Stimulated activated memory B cell treated with anti-CD40 and anti-IgM and Interleukin-4, amounts not matched to agents 10 μg/mL and 1 μg/mL and 100 μg/mL, for 72 hours (primary cell): ENCODE data around the gene GNMT.
A peak's percentile ranks its signal among the peaks of the same experiment; 100 is the strongest.
"Not testable (repeated sequence)": the region's sequence is repeated elsewhere in the genome, so short reads cannot be mapped to it uniquely, and the experiment has no call there.

Source experiments
- ATAC-seq: fragments of 150-1000 bp; cut with Tn5 transposase; 2 replicates; pipeline ENCODE4 v1.10.0; 2021
- H3K27ac Mint-ChIP-seq: one replicate; pipeline ENCODE4 v1.8.0; 2022; ENCODE audit warnings: mild to moderate bottlenecking, mixed read lengths
- H3K27me3 Mint-ChIP-seq: one replicate; pipeline ENCODE4 v1.8.0; 2022; ENCODE audit warnings: mixed read lengths
- H3K36me3 Mint-ChIP-seq: one replicate; pipeline ENCODE4 v1.8.0; 2022; ENCODE audit warnings: mixed read lengths
- H3K4me1 Mint-ChIP-seq: one replicate; pipeline ENCODE4 v1.8.0; 2022; ENCODE audit warnings: mixed read lengths
- H3K4me3 Mint-ChIP-seq: one replicate; pipeline ENCODE4 v1.8.0; 2022; ENCODE audit warnings: mild to moderate bottlenecking, moderate library complexity, mixed read lengths
- H3K9me3 Mint-ChIP-seq: one replicate; pipeline ENCODE4 v1.8.0; 2022; ENCODE audit warnings: mixed read lengths

Gene GNMT

DNA sequence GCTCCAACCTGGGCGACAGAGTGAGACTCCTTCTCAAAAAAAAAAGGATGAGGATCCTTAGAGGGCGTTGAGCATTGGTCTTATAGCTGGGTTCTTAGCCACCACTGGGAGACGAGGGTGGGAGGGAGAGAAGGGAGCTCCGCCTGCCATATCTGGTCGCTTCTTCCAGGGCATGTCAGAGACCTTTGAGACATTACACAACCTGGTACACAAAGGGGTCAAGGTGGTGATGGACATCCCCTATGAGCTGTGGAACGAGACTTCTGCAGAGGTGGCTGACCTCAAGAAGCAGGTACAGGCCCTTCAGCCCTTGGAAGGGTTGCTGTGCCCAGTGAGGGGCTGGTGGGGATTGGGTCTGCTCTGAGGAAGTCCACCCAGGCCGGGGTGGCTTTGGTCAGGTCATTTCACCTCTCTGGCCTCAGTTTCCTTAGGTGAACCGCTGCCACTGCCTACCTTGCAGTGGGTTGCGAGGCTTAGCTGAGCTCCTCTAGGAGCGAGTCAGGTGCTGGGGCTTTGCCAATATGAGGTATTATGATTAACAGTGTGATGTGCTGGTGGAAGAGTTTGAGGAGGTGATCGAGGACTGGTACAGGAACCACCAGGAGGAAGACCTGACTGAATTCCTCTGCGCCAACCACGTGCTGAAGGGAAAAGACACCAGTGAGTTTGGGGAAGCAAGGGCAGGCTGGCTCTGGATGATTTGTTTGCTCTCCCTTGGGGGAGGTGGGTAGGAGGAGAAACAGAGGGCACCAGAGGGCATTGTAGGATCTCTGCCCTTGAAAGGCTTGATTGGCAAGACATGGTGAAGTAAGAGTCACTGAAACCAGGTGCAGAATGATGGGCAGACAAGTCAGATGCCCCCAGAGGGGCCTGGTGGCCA, 22.8 kb upstream of the GNMT start:
- peak overlapping the region; percentile 57 for H3K27ac Mint-ChIP-seq
- H3K4me3 Mint-ChIP-seq, result no peak overlapping the region
- peaks cover 57% of the 10 kb centered on the region for H3K4me1 Mint-ChIP-seq
- no peaks in the 10 kb centered on the region for H3K27me3 Mint-ChIP-seq
- no peaks in the 10 kb centered on the region for H3K9me3 Mint-ChIP-seq
- no peak for ATAC-seq
- peaks cover 79% of the 10 kb centered on the region for H3K36me3 Mint-ChIP-seq

DNA sequence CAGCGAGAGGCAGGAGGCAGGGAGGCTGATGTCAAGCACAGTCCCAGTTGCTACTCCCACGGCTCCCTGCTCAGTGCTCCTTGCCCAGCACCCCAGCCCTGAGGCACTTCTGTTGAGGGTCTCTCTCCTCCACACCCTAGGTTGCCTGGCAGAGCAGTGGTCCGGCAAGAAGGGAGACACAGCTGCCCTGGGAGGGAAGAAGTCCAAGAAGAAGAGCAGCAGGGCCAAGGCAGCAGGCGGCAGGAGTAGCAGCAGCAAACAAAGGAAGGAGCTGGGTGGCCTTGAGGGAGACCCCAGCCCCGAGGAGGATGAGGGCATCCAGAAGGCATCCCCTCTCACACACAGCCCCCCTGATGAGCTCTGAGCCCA, 22.1 kb upstream of the GNMT start:
- H3K4me3 Mint-ChIP-seq, result no peak overlapping the region
- no peak for ATAC-seq
- no peaks in the 10 kb centered on the region for H3K9me3 Mint-ChIP-seq
- H3K27ac Mint-ChIP-seq, result peak overlapping the region; percentile 5
- H3K36me3 Mint-ChIP-seq, result peaks cover 76% of the 10 kb centered on the region
- H3K27me3 Mint-ChIP-seq, result no peaks in the 10 kb centered on the region
- peaks cover 51% of the 10 kb centered on the region for H3K4me1 Mint-ChIP-seq

DNA sequence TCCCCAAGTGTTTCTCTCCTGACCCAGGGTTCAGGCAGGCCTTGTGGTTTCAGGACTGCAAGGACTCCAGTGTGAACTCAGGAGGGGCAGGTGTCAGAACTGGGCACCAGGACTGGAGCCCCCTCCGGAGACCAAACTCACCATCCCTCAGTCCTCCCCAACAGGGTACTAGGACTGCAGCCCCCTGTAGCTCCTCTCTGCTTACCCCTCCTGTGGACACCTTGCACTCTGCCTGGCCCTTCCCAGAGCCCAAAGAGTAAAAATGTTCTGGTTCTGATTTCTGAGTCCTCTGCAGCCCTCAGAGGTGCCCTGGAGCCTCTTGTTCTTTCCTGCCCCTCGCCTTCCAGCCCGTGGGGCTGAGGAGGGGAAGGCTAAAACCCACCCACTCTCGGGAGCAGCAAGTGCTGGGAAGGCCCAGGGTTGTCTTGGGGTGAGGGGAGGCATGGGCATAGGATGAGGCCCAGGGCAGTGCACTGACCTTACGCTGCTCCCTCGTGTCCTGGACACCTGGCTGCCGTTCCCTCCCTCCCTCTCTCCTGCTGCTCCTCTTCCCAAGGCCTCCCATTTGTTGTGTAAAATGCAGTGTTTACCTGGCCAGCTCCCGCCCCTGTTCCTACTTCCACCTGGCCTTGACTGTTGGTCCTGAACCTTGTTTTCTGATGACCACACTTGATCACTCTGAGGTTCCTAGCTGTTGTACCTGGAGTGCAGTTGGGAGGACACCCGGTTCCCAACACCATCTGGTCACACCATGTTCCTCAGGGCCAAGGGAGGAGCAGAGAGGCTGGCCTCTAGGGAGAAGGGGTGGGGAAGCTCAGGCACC, 21.4 kb upstream of the GNMT start:
- Mint-ChIP-seq H3K27ac (peak overlapping the region; percentile 5), H3K4me3 (no peak overlapping the region), H3K4me1 (peaks cover 43% of the 10 kb centered on the region), H3K36me3 (peaks cover 68% of the 10 kb centered on the region), H3K9me3 (no peaks in the 10 kb centered on the region), H3K27me3 (no peaks in the 10 kb centered on the region)
- ATAC-seq, result no peak

DNA sequence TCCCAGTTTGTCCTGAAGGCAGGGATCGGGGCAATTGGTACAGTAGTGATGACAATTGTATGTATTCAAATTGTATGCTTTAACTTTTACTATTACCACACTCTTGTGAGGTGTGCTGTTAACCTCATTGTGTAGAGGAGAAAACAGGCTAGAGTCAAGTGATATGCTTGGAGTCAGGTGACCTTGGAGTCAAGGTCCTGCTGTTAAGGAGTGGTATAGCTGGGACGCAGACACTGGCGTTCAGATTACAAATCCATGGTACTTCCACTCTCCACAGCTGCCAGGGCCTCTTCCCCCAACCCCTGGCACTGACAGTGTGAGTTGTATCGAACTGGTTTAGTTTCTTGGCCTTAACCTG, 20.8 kb upstream of the GNMT start:
- H3K27ac Mint-ChIP-seq, result peak overlapping the region; percentile 5
- no peak overlapping the region for H3K4me3 Mint-ChIP-seq
- peaks cover 40% of the 10 kb centered on the region for H3K4me1 Mint-ChIP-seq
- ATAC-seq, result no peak
- H3K36me3 Mint-ChIP-seq, result peaks cover 68% of the 10 kb centered on the region
- H3K27me3 Mint-ChIP-seq, result no peaks in the 10 kb centered on the region
- H3K9me3 Mint-ChIP-seq, result no peaks in the 10 kb centered on the region

DNA sequence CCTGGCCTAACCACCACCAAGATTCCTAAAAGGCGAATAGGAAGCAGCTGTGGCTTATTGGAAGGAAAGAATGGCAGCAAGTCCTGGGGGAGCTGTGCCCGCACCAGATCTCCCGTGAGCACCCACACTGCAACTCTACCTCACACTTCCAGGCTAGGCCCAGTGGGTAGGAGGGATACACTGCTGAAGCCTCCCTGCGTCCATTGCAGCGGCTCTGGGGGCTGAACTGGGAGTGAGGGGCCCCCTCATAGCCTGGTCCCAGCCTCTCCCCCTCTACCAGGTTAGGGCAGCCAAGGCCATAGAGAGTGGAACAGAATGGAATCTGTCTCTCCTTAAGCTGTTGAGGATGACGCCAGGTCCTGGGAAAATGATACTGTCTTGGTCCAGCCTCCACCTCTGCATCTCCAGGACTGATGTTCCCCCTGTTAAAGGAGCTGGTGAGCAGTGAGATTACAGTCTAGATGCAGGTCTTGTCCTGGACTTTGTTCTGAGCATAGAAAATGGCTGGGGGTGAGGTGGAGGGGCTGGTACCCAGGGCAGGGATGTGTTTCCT, 20.0 kb upstream of the GNMT start:
- no peak overlapping the region for H3K4me3 Mint-ChIP-seq
- H3K9me3 Mint-ChIP-seq, result no peaks in the 10 kb centered on the region
- no peaks in the 10 kb centered on the region for H3K27me3 Mint-ChIP-seq
- peaks cover 32% of the 10 kb centered on the region for H3K4me1 Mint-ChIP-seq
- H3K36me3 Mint-ChIP-seq, result peaks cover 61% of the 10 kb centered on the region
- no peak for ATAC-seq
- peak overlapping the region; percentile 27 for H3K27ac Mint-ChIP-seq

DNA sequence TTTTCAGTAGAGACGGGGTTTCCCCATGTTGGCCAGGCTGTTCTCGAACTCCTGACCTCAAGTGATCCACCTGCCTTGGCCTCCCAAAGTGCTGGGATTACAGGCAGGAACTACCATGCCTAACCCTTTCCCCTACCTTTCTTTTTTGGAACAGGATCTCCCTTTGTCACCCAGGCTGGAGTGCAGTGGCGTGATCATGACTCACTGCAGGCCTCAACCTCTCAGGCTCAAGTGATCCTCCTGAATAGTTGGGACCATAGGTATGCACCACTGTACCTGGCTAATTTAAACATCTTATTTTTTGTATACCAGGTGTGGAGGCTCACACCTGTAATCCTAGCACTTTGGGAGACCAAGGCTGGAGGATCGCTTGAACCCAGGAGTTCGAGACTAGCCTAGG, 19.2 kb upstream of the GNMT start:
- H3K9me3 Mint-ChIP-seq, H3K27me3 Mint-ChIP-seq, ATAC-seq, H3K4me3 Mint-ChIP-seq: not testable (repeated sequence)
- peaks cover 24% of the 10 kb centered on the region for H3K4me1 Mint-ChIP-seq
- H3K27ac Mint-ChIP-seq, result peak overlapping the region; percentile 27
- peaks cover 61% of the 10 kb centered on the region for H3K36me3 Mint-ChIP-seq

DNA sequence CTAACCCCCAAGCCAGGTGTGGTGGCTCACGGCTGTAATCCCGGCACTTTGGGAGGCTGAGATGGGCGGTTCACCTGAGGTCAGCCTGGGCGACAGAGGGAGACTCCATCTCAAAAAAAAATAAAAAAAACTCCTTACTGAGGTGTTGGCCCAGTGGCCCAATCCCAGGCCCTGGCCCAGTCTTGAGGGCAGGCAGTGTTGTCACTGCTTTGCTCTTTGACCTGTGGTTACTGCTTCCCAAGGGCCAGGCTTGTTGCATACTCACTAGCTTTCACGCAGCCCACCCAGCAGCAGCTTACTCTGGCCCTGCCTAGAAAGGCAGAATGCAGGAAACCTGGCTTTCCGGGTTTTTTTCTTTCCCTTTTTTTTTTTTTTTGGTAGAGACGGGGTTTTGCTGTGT, 18.1 kb upstream of the GNMT start:
- H3K27ac Mint-ChIP-seq, result no peak overlapping the region
- peaks cover 53% of the 10 kb centered on the region for H3K36me3 Mint-ChIP-seq

DNA sequence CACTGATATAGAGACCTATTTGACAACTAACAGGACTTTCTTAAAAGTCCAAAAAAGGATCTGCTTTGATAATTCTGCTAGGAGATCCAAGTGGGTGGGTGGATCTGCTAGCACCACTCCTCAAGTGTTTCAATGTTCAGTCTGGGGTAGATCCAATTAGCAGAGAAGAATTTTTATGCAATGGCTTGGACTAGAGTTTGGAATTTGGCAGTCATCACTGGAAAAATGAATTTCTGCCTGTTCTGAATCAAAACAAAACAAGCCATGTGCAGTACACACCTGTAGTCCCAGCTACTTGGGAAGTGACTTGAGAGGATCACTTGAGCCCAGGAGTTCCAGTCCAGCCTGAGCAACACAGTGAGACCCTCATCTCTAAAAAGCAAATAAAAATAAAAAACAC, 12.6 kb upstream of the GNMT start:
- Mint-ChIP-seq H3K27me3 (no peaks in the 10 kb centered on the region), H3K27ac (no peak overlapping the region), H3K4me1 (no peaks in the 10 kb centered on the region), H3K36me3 (peaks cover 15% of the 10 kb centered on the region), H3K4me3 (no peak overlapping the region), H3K9me3 (no peaks in the 10 kb centered on the region)
- ATAC-seq, result no peak

More for the DNA sequence above, 18.1 kb upstream of the GNMT start:
- Mint-ChIP-seq H3K9me3 (no peaks in the 10 kb centered on the region), H3K27me3 (no peaks in the 10 kb centered on the region), H3K4me1 (peaks cover 15% of the 10 kb centered on the region), H3K4me3 (no peak overlapping the region)
- no peak for ATAC-seq

DNA sequence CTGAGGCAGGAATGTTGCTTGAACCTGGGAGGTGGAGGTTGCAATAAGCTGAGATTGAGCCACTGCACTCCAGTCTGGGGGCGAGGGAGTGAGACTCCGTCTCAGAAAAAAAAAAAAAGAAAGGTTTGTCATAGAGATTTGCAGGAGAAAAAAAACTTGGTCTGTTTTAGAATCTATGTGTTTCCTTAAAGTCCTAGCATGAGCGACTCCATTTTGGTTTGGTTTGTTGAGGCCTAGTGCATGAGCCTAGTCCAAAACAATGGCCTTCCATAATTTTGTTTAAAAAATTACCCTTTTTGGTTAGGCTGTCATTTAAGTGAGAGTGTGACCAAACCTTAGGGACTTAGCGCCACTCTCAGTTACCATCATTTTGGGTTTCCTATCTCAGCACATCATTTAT, 8.2 kb upstream of the GNMT start:
- no peaks in the 10 kb centered on the region for H3K4me1 Mint-ChIP-seq
- H3K4me3 Mint-ChIP-seq, result no peak overlapping the region
- H3K27ac Mint-ChIP-seq, result no peak overlapping the region
- no peaks in the 10 kb centered on the region for H3K27me3 Mint-ChIP-seq
- H3K36me3 Mint-ChIP-seq, result peaks cover 7% of the 10 kb centered on the region
- no peaks in the 10 kb centered on the region for H3K9me3 Mint-ChIP-seq
- ATAC-seq, result no peak

DNA sequence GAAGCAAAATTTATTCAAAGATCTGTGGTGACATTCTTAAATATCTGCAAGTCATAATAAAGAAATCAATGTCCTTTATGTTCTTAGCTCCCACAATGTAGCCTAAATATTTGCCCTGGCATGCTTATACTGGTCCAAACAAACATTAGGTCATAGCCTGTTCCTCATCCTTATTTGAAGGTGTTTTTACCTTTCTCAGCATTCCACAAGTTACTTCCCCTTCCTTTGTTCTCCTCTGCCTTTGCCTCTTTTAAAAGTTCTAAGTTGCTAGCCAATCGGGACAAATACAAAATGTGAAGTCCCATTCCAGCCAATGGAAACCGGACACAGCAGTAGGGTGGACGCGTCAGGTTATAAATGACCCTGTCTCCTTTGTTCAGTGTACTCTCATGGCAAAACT, 6.1 kb upstream of the GNMT start:
- not testable (repeated sequence) for H3K27me3 Mint-ChIP-seq, H3K4me1 Mint-ChIP-seq, ATAC-seq, H3K36me3 Mint-ChIP-seq, H3K27ac Mint-ChIP-seq, H3K4me3 Mint-ChIP-seq, H3K9me3 Mint-ChIP-seq

DNA sequence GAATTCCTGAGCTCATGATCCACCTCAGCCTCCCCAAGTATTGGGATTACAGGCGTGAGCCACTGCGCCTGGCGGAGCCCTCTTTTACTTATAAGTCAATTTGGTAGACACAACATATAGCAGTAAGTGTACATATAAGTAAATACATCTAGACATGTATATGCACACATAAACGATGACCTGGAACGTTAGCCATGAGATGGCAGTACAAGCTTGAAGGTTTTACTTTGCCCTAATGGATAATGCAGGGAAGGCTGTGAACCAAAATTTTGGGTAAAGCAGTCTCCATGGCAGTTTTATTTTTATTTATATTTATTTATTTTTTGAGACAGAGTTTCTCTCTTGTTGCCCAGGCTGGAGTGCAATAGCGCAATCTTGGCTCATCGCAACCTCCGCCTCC, 2.4 kb upstream of the GNMT start:
- ATAC-seq, result no peak
- H3K9me3 Mint-ChIP-seq, result no peaks in the 10 kb centered on the region
- H3K4me3 Mint-ChIP-seq, result no peak overlapping the region
- peaks cover 12% of the 10 kb centered on the region for H3K36me3 Mint-ChIP-seq
- H3K27me3 Mint-ChIP-seq, result no peaks in the 10 kb centered on the region
- H3K4me1 Mint-ChIP-seq, result peaks cover 22% of the 10 kb centered on the region
- H3K27ac Mint-ChIP-seq, result no peak overlapping the region

DNA sequence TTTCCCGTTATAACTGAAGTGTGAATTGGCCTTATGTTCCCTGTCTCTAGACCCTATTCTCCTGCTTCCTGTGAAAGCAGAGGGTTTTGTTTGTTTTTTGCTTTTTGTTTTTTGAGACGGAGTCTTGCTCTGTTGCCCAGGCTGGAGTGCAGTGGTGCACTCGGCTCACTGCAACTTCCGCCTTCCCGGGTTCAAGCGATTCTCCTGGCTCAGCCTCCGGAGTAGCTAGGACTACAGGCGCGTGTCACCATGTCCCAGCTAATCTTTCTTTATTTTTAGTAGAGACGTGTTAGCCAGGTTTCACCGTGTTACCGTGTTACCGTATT, 674 bp upstream of the GNMT start:
- Mint-ChIP-seq H3K27ac (peak overlapping the region; percentile 43), H3K27me3 (no peaks in the 10 kb centered on the region), H3K4me3 (peak overlapping the region; percentile 80), H3K36me3 (peaks cover 24% of the 10 kb centered on the region), H3K9me3 (no peaks in the 10 kb centered on the region), H3K4me1 (peaks cover 22% of the 10 kb centered on the region)
- ATAC-seq, result no peak

DNA sequence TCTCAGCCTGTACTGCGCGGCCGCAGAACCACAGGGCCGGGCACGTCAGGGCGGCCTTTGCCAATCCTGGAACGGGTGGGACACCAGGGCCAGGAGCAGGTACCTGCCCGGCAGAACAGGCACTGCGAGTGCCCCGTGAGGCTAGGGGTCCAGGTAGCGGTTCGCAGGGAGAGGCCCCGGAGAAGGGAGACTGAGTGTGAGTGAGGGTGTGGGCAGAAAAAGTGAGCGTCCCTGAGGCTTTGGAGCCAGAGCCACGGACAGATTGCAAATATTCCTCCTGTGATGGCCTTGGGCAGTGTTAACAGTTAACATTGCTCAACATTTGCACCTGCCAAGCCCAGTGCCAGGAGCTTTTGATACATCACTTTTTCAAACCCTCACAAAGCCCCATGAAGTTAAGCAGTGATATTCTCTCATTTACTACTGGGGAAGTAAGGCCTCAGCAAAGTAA, 491 bp downstream of the GNMT start:
- no peak for ATAC-seq
- peaks cover 22% of the 10 kb centered on the region for H3K4me1 Mint-ChIP-seq
- no peaks in the 10 kb centered on the region for H3K27me3 Mint-ChIP-seq
- peaks cover 34% of the 10 kb centered on the region for H3K36me3 Mint-ChIP-seq
- peak overlapping the region; percentile 43 for H3K27ac Mint-ChIP-seq
- H3K9me3 Mint-ChIP-seq, result no peaks in the 10 kb centered on the region
- peak overlapping the region; percentile 80 for H3K4me3 Mint-ChIP-seq

DNA sequence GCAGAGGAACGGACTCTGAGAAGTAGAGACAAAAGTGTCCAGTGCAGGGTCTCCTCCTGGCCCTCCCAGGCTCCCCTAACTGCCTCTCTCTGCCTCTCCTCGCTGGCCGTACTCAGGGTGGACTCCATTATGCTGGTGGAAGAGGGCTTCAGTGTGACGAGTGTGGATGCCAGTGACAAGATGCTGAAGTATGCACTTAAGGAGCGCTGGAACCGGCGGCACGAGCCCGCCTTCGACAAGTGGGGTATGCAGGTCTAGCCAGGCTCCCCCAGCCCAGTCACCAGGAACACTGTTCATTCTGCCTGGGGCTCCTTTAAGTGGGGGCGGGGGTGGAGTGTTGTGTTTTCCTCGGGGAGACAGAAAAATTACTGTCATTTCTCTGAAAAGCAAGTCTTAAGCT, 1.5 kb downstream of the GNMT start:
- ATAC-seq, result no peak
- Mint-ChIP-seq H3K27ac (no peak overlapping the region), H3K4me1 (peaks cover 22% of the 10 kb centered on the region), H3K4me3 (no peak overlapping the region), H3K36me3 (peaks cover 42% of the 10 kb centered on the region), H3K27me3 (no peaks in the 10 kb centered on the region), H3K9me3 (no peaks in the 10 kb centered on the region)

DNA sequence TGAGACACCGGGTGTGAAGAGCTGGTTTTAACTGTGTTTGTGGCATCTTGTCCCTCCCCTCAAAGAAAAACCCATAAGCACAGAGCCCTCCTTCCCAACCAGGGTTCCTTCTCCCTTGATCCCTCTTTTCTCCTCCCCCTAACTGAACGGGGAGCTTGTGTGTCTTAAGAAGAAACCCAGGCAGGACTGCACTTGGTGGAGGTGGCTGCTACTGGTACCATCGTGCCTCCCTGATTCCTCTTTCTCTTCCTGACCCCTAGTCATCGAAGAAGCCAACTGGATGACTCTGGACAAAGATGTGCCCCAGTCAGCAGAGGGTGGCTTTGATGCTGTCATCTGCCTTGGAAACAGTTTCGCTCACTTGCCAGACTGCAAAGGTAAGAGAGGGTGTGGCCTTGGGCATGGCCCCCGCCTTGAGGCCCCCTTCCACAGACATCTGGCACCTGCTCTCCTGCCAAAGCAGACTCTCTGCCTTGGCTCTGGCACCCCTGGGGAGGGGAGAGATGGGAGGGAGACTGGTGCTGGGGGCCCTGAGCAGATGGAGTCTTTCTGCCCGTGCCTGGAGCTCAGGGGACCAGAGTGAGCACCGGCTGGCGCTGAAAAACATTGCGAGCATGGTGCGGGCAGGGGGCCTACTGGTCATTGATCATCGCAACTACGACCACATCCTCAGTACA, 2.1 kb downstream of the GNMT start:
- Mint-ChIP-seq H3K27ac (no peak overlapping the region), H3K9me3 (no peaks in the 10 kb centered on the region), H3K4me1 (peaks cover 22% of the 10 kb centered on the region), H3K27me3 (no peaks in the 10 kb centered on the region), H3K36me3 (peaks cover 48% of the 10 kb centered on the region), H3K4me3 (no peak overlapping the region)
- no peak for ATAC-seq
